Activated CD8-positive, alpha-beta memory T cell treated with anti-CD3 and anti-CD28 coated beads for 24 hours (primary cell): ENCODE data around the gene VAMP2.

Experiments used
- DNase-seq: peaks from one replicate; pipeline ENCODE4 v3.0.0-alpha.2; 2020

The VAMP2 gene, protein sequence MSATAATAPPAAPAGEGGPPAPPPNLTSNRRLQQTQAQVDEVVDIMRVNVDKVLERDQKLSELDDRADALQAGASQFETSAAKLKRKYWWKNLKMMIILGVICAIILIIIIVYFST

DNA sequence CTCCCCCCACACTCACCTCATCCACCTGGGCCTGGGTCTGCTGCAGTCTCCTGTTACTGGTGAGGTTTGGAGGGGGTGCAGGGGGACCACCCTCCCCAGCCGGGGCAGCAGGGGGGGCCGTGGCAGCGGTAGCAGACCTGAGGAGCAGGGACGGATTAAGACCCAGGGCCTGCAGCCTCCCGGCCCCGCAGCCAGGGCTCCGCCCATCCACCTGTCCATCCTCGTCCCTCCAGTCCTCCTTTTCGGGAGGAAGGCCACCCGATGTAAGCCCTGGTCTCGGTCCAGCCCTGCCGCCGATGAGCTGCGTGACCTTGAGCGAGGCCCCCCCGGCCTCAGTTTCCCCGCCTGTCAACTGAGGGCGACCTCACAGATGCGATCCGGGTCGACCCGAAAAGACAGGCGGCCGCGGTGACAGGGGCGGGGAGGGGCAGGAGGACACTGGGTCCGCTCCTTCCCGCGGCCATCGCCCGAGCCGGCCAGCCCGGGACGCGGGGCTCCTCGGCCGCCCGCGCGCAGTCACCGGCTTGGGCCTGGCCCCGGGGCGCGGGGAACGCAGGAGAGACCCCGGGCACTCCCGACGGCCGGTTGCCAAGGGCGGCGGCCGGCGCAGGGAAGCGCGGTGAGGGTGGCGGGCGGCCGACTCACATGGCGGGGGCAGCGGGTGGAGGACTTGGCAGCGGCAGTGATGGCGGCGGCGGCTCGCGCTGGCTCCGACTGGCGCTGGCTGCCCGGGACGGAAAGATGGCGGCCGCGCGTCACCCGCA is at the start of gene VAMP2:
Gene VAMP2 (minus strand): TSS at position 716 of the 764 bp plus-strand sequence. CDS start 69 bp downstream, at position 647.
- DNase-seq: peak; percentile 91

DNA sequence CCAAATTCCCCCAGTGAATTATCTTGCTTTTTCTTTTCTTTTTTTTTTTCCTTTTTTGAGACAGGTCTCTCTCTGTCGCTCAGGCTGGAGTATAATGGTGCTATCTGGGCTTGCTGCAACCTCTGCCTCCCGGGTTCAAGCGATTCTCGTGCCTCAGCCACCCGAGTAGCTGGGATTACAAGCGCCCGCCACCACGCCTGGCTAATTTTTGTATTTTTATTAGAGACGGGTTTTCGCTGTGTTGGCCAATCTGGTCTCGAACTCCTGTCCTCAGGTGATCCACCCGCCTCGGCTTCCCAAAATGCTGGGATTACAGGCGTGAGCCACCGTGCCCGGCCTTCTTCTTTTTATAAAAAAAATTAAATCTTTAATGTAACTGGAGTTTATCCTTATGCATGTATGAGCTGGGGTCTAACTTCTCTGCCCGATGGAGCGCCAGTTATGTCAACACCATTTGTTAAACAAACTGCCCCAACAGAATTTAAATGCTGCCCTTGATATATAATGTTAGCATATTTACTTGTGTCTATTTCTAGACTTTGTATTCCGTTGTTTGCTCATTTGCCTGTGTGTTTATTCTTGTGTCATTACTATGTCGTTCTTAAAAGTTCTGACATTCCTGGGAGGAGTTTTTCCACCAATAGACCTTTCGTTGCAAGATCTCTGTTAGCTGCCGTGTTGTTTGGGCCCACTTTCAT is 48.2 kb upstream of the VAMP2 start:
- peak; percentile 68 for DNase-seq

DNA sequence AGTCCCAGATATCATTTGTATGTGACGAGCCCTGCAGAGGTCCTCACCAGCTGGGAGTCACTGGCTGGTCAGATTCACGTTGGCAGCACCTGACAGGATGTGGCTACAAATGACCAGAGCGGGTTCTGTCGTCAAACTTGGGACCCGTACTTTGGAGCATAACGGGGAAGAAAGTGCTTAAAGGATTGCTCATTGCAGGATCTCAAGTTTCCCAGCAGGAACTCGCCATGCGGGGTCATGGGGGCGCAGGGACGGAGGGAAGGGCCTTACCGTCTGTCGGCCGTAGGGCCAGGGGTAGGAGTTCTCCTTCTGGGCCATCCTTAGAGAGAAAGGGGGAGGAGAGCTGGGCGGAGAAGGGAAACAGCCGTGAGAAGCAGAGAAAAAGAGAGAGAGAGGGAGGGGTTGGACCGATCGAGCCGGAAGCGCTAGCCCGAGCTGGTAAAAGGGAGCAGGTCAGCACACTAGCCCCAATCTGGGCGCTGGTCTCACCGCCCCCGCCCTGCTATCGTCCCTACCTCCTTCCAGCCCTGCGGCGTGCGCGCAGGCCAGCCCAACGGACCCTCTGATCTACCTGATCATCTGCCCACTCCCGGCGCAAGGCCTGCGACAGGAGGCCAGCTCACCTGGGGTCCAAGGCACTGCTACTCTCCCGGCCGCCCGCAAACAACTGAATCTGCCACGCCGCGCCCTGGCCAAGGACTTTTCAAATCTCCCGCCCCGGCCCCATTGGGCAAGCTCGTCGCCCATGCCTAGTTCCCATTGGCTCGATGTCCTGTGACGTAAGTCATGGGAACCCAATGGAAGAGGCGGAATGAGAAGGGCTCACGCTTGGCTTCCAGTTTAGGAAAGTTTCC is 47.4 kb upstream of the VAMP2 start, which contains the start of gene AURKB:
Gene AURKB (minus strand): TSS at position 669 of the 854 bp plus-strand sequence. CDS start 351 bp downstream, at position 318.
- DNase-seq: peak; percentile 92

DNA sequence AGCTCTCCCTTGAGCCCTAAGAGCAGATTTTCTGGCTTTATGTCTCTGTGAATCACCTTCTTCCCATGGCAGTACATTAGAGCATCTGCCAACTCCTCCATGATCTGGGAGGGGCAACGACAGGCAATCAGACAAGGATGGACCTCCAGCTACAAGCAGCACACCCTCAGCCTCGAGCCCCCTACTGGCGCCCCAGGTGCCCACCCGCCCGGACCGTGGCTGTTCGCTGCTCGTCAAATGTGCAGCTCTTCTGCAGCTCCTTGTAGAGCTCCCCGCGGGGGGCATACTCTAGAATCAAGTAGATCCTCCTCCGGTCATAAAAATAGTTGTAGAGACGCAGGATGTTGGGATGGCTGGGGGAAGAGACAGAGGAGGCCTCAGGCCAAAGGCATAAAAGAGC is 43.8 kb upstream of the VAMP2 start:
- no peak for DNase-seq

DNA sequence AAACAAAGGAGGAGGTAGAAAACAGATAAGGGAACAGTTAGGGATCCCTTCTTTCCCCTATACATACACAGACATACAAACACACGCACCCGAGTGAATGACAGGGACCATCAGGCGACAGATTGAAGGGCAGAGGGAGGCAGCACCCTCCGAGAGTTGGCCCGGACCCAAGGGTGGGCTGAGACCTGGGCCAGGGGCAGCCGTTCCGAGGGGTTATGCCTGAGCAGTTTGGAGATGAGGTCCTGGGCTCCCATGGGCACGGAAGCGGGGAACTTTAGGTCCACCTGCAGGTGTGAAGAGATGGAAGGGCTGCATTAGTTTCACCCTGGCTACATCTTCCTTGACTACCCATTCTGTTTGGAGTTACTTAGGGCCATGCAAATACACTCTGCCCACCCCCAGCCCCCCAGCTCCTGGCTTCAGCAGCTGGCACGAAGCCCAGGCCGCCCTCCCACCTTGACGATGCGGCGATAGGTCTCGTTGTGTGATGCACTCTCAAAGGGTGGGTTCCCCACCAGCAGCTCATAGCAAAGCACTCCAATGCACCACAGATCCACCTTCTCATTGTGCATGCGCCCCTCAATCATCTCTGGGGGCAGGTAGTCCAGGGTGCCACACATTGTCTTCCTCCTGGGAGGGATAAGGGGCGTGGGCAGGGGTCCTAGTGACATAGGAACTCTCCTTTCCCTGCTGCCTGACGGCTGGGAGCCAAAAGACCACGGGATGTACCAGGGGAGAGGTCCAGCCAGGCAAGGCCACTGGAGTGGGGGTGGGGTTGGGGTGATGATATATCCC is 42.2 kb upstream of the VAMP2 start:
- no peak for DNase-seq

DNA sequence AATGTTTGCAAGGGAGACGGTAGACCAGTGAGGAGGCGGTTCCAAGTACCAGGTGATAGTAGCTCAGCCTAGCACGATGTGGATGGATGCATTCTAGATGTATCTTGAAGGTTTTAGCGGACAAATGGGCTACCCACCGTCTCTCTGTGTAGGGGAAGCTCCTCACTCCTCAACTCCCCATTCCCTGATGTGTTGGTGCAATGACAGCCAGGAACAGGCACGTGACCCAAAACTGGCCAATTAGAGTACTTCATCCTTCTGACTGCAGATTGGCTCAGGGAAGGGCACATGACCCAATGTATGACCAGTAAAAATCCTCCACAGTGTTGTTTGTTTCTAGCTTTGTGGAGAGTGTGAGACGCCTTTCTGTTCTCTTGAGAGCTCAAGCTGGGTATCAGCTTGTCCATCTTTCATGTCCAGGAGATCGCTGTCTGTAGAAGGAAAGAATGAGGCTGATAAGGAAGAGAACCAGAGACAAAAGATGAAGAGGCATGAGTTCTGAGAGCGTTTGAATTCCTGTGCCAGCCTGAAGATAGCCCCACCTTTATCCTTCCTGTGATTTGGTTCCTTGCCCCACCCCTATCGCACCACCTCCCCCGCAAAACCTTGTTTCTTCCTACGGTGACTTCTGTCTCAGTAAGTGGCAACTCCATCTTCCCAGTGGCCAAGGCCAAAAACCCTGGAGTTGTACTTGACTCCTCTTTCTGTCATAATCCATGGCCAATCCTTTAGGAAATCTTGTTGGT is 29.5 kb upstream of the VAMP2 start:
- DNase-seq: peak; percentile 72

DNA sequence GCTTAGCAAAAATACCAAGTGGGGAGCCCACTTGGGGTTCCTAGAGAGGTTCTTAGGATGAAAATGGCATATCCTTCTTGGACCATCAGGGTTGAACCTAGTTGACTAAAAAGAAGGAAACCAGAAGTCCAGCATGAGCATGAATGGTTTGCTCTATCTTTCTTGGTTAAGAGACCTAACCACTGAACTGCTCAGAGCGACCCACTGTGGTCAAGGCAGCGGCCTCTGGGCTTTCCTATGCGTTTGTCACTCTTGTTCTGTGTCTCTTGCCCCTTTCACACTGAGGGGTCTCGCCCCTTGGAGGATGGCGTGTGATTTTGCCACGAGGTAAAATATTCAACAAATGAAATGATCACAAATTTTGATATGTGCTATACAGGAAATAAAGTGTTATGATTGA is 27.8 kb upstream of the VAMP2 start:
- DNase-seq: no peak

DNA sequence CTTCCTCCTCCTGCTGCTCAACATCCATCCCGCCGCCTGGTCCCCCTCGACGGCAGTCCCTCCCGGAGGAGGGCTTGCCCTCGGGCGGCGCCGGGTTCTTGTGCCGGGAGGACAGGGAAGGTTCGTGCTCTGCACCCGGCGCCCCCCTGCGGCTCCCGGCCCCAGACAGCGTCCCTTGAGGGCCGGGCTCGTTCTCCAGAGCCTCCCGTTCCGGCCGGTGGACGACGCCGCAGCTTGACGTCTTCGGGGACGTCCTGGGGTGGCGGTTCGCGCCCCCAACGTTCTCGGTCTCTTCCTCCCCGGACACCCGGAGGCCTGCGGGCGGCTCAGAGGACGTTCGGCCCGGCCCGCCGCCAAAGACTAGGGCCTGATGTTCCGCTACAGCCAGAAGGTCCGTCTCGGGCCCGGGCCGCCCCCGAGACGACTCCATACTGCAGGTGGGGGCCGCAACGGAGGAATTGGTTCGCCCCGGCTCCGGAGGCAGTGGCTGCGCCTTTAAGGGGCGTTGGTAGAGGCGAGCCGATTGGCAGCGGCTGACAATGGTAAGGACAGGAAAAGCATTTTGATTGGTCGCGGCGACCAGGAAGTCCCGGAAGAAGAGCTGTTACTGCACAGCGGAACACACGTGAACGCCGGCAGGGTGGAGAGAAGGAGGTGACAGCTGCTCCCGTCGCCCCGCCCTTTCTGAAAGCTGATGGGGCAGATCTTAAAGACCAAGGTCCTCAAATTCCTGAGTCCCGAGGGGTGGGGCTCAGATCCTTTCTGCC is 27.1 kb upstream of the VAMP2 start, which contains the start of gene BORCS6:
Gene BORCS6 (minus strand): TSS at position 470 of the 767 bp plus-strand sequence. CDS start 40 bp downstream, at position 430.
- peak; percentile 93 for DNase-seq

DNA sequence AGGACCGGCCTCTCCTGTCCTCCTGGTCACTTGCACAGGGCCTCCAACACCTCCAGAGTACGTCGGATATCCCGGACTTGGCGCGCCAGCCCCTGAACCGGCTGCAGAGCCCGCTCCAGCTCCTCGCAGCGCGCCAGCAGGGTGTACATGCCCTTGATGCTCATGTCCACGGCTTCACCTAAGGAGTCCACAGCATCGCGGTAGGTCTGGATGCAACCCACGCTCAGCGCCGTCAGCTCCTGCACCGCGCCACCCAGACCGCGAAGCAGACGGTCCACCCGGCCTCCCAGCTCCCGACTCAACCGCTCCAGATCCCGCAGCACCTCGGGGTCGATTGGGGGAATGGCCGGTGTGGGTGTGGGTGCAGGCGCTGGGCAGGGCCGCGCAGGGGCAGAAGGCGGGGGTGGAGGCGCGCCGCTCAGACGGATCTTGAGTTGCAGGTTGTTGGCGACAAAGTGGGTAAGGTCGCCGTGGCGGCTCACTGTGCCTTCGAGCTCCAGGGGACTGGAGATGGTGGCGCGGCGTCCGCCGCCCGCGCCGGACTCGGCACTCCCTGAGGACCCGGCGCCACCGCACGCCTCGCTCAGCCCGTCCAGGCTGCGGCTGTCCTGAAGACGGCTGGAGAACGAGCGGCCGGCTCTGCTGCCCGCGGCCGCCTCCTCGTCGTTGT is 26.4 kb upstream of the VAMP2 start:
- peak; percentile 69 for DNase-seq

DNA sequence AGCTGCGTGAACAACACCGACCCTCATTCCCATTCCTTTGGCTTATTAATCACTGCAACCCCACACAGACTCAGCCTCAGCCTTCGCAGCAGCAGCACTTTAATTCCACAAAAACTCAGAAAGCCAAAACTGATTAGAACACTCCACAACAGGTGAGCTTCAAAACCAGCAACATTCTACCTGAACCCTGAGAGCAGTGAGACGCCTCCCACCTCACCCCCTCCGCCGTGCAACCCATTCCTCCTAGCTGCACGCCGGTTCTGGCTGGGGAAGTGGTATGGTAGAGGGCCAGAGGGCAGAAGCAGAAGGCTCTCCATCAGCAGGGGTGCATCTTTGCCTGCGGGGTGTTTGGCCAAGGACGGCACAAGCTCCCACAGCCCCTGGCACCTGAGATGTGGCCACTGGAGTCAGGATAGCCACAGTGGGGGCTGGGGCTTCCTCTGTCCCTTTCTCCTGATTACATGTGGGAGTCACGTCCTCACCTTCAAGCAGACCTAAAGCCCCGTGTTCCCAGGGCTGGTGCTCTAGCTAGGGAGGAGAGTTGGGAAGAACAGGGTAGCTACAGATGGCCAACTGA is 25.6 kb upstream of the VAMP2 start:
- peak; percentile 66 for DNase-seq

DNA sequence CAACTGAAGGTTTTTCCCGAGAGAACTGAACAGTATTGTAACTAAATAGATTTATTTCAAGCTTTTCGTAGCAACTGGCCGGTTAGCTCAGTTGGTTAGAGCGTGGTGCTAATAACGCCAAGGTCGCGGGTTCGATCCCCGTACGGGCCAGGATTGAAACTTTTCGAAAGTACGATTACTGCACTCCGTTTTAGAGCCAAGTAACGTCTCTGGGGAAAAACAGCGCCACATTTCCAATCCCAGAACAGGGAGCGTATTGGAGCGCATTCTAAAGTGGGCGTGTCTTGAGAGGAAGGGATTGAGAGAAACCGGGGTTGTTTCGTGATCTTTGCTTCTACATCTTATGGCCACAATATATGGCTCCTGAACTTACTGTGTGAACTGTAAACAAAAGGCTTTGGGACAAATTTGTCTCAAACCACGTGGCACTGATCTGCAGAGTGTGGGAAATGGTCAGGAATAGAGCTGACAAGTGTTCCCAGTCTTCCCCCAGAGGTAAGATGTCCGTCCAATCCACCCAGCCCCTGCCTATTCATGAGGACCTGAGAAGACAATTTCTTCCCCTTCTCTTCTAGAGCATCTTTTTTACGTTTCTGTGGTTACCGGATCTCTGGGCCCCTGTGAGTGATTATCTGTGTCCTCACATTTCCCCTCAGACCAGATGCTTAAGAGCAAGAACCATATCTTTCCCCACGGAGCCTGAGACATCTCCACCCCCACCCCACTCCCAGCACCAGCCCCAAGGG is 24.9 kb upstream of the VAMP2 start:
- peak; percentile 99 for DNase-seq

DNA sequence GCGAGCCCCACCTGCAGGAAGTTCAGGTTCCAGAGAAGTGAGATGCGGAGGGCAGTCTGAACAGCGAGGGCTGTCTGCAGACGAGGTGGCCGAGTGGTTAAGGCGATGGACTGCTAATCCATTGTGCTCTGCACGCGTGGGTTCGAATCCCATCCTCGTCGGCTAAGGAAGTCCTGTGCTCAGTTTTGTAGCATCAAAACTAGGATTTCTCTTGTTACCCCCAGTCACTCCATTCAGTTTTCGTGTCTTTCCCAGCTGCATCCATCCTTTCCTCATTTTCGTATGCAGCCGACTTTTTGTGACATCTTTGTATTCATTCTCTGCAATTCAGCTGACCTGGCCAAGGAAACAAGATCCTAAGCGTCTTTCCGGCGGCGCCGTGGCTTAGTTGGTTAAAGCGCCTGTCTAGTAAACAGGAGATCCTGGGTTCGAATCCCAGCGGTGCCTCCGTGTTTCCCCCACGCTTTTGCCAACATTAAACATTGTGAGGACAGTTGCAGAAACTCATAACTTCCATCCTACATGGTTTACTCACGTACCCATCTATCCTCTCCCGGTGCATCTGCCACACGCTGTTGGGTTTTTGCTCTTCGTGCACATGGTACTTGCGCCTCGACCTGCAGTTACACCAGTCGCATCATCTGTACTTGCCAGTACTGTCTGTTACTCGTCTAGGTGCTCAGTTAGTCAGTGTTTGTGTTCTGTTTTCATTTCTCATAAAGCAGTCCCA is 24.2 kb upstream of the VAMP2 start:
- DNase-seq: peak; percentile 100

DNA sequence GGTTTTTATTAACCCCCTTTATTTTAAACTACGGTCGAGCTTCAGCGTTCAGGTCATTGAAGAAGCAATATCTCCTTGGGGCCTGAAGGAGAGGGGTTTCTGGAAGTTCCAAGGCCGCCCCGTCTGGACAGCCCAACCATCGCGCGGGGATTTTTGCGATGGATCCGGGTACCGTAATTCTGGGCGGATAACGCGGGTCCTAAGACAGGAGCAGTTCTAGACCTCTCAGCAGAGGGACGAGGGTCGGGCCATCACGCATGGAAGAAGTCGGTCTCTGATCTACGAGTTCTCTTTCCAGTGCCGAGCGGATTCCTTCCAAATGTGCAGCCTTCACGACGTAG is 23.7 kb upstream of the VAMP2 start:
- DNase-seq: no peak

DNA sequence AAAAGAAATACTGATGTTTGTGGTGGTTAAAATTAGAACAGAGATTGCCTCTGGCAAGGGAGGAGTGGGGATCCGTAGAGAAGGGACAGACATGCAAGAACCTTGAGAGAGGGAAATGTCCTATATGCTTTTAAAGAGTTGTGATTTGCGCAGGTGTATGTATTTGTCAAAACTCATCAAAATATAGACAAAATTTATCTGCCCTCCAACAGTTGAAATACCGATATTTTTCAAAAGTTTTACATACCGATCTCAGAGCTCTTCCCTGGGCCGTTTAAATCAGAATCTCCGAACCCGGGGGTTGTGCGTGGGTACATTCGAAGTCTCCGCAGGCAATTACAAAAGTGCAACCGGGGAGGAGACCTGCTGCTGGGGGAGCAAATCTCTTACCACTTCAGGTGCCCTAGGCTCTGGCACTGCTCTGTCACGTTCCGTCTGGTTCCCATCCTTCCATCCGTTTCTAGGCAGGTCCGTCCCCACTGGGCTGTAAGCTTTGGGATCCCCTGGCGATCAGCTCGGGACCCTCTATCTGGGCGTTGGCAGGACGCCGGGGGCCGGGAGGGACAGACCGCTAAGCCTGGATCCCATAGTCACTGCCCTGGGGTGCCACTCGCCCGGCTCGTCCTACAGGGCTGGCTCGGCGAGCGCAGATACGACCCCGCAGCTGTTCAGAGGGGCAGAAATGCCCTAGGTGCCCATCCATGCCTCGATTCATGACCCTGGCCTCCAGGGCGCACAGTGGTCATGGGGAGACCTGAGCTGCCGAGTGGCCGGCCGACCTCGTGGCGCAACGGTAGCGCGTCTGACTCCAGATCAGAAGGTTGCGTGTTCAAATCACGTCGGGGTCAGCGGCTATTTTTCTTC is 23.1 kb upstream of the VAMP2 start:
- peak; percentile 100 for DNase-seq

DNA sequence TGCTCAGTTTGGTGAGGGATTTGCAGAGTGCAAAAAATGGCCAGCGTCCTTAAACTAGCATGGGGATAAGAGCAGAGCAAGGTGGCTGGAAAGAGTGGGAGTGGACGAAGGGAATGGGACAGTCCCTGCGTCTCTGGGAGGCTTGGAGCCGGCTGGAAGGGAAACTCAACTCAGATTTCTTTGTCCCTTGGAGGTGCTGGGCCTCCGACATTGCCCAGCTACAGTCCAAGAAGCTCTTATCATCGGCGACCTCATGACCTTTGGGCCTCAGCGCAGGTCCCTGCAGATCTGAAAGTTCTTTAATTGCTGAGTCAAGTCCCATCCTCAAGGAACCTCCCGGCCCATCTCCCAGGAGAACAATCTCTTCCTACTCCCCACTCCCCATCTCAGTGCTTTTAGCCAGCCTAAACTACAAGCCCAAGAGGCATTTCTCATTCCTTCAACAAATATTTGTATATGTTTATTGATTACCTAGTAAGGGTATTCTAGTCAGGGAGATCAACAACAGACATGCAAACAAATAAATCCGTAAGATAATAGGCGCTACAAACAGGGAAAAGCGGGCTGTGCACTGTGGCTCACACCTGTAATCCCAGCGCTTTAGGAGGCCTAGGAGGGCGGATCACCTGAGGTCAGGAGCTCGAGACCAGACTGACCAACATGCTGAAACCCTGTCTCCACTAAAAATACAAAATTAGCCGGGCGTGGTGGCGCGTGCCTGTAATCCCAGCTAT is 14.4 kb upstream of the VAMP2 start:
- no peak for DNase-seq

DNA sequence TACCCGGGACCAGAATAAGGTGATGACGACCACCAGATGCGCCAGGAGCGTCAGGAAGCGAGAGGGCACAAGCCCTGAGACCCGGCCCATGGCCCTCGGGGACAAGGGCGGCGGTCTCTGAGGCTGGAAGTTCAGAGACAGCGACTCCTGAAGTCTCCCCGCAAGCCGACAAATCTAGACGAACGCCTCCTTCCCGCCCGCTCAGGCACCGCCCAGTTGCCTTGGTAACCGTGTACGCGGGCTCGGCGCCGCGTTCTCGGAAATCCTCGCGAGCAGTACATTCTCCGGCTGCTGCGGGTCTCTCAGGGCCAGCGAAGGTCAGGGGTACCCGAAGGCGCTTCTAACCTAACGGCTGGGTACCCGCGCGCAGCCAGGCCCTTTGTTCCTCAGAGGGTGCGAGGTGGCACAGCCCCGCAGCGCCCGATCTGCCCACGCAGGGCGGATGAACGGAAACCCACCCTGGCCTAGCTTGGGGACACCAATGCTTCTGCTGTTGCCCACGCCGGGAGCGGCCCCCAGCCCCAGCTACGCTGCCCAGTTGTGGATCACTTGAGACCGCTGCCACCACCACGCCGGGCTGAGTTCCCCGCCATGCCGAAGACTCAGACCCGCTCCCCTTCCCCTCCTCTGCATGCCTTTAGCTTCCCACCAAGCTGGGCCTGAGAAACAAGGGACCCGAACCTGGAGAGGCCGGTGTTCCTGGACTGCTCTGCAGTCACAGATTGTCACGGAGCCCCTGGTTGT is 13.6 kb upstream of the VAMP2 start, which contains the start of gene TMEM107:
Gene TMEM107 (minus strand): TSS at position 184 of the 744 bp plus-strand sequence. CDS start 94 bp downstream, at position 90.
- DNase-seq: peak; percentile 91
